Kidney epithelial cell (primary cell): ENCODE results near the gene ZBTB12. TPM values are rescaled to one million over a fixed set of nuclear protein-coding genes. Genes with fewer than 3 reads are reported as not detected.
A peak's percentile ranks its signal among the peaks of the same experiment; 100 is the strongest.

Experiments
- DNase-seq: peaks from one replicate; pipeline ENCODE4 v3.0.0-alpha.2; 2010; ENCODE audit warnings: low read depth
- H3K27me3 ChIP-seq: 2 replicates; pipeline ENCODE4 v1.6.0; 2011; ENCODE audit warnings: low read length; ENCODE audit not compliant: control insufficient read depth, insufficient read depth
- H3K36me3 ChIP-seq: 2 replicates; pipeline ENCODE4 v1.5.1; 2011; ENCODE audit warnings: low read length; ENCODE audit not compliant: control insufficient read depth, insufficient read depth
- H3K4me3 ChIP-seq: 2 replicates; pipeline ENCODE4 v1.5.1; 2011; ENCODE audit warnings: low read depth, mild to moderate bottlenecking, control low read depth, low read length
- CTCF ChIP-seq: IDR thresholded peaks from 2 replicates; pipeline ENCODE4 v1.5.1; 2011; ENCODE audit warnings: mild to moderate bottlenecking, moderate library complexity, low read length, control low read depth, inconsistent platforms; ENCODE audit not compliant: insufficient read depth, poor library complexity, severe bottlenecking
- total RNA-seq: library from RNA; depleted of rRNA; stranded (reverse); fragments of >200 nt; gene quantifications from 2 replicates; pipeline ENCODE4 v1.2.3, GENCODE V29; 2015

ZBTB12 gene
- total RNA-seq, 1 donor from 2014 or later, result 3.0 TPM

- peaks cover 7% of the 10 kb centered on the region for H3K27me3 ChIP-seq
- DNase-seq, result no peak
- TF ChIP-seq CTCF, result no peak
- no peak overlapping the region for H3K4me3 ChIP-seq
- no peaks in the 10 kb centered on the region for H3K36me3 ChIP-seq
These were observed 26.7 kb upstream of the ZBTB12 start for GRCh38 chr6:31928672-31928939.

- DNase-seq, result no peak
- no peak for TF ChIP-seq CTCF
- Histone ChIP-seq H3K27me3 (peaks cover 6% of the 10 kb centered on the region), H3K36me3 (no peaks in the 10 kb centered on the region), H3K4me3 (no peak overlapping the region)
These were observed 26.2 kb upstream of the ZBTB12 start for GRCh38 chr6:31927863-31928671.

- TF ChIP-seq CTCF, result no peak
- peaks cover 5% of the 10 kb centered on the region for H3K27me3 ChIP-seq
- H3K4me3 ChIP-seq, result no peak within 1 kb of the TSS
- no peak for DNase-seq
- H3K36me3 ChIP-seq, result no peaks in the 10 kb centered on the region
These were observed 25.5 kb upstream of the ZBTB12 start, which contains the start of gene C2 for GRCh38 chr6:31927242-31927862. C2 (plus strand) TSS chr6:31927717; CDS start chr6:31927753, 36 bp downstream.

GRCh38 chr6:31922942-31923341 lies 21.1 kb upstream of the ZBTB12 start:
- H3K36me3 ChIP-seq, result no peaks in the 10 kb centered on the region
- peak; percentile 27 for TF ChIP-seq CTCF
- DNase-seq, result no peak
- peaks cover 5% of the 10 kb centered on the region for H3K27me3 ChIP-seq
- no peak overlapping the region for H3K4me3 ChIP-seq

GRCh38 chr6:31920811-31921210 lies 18.9 kb upstream of the ZBTB12 start:
- Histone ChIP-seq H3K27me3 (no peaks in the 10 kb centered on the region), H3K36me3 (no peaks in the 10 kb centered on the region), H3K4me3 (no peak overlapping the region)
- no peak for TF ChIP-seq CTCF
- no peak for DNase-seq
